ENCODE data around the gene KCNMB2. TPM values are rescaled to one million over a fixed set of nuclear protein-coding genes. Genes with fewer than 3 reads are reported as not detected.

The KCNMB2 gene
- total and polyA plus RNA-seq, 2 donors (not counting 1 experiment from before 2014, with no cell fraction given) = 0.17 TPM; not detected in 1

- DNase-seq (ENCODE audit: low read depth in 2 of 2) = no peak
- H2AFZ ChIP-seq (ENCODE audit: low read length) = no peak overlapping the region
- TF ChIP-seq CTCF (conservative IDR thresholded peaks at IDR 0.05 in 1 of 2, IDR thresholded peaks at IDR 0.05 in 1 of 2; ENCODE audit: low read depth in 1 of 2, low read length in 2 of 2) = no peak
- TF ChIP-seq EZH2 (IDR thresholded peaks at IDR 0.05; ENCODE audit: low read length, missing control alignments) = no peak
- no peak overlapping the region for H3K4me2 ChIP-seq (ENCODE audit: extremely low read depth, insufficient read depth, low read length)
- no peak overlapping the region for H3K27ac ChIP-seq (ENCODE audit: insufficient read depth, low read length)
- H3K36me3 ChIP-seq (ENCODE audit: control insufficient read depth, insufficient read depth, low read length) = no peaks in the 10 kb centered on the region
- H3K9me3 ChIP-seq (ENCODE audit: control insufficient read depth, insufficient read depth, low read depth, low read length) = no peaks in the 10 kb centered on the region
- no peaks in the 10 kb centered on the region for H3K4me1 ChIP-seq (ENCODE audit: control insufficient read depth, extremely low read depth, insufficient read depth, low read length)
- H3K79me2 ChIP-seq (ENCODE audit: control insufficient read depth, insufficient read depth, low read length) = no peaks in the 10 kb centered on the region
- no peak overlapping the region for H3K4me3 ChIP-seq (replicated peaks in 1 of 4; ENCODE audit: control extremely low read depth in 1 of 4, insufficient read depth in 1 of 4, low read depth in 3 of 4, low read length in 4 of 4)
- H3K27me3 ChIP-seq (ENCODE audit: control insufficient read depth, insufficient read depth, low read length) = no peaks in the 10 kb centered on the region
- no peaks in the 10 kb centered on the region for H4K20me1 ChIP-seq (ENCODE audit: control insufficient read depth, extremely low read depth, insufficient read depth, low read length)
- no peak overlapping the region for H3K9ac ChIP-seq (ENCODE audit: insufficient read depth, low read length)
These were observed 218.7 kb downstream of the KCNMB2 start for GRCh38 chr3:178754852-178755510.

- H3K9me3 ChIP-seq (ENCODE audit: control insufficient read depth, insufficient read depth, low read depth, low read length) = no peaks in the 10 kb centered on the region
- H3K4me2 ChIP-seq (ENCODE audit: extremely low read depth, insufficient read depth, low read length) = no peak overlapping the region
- H3K4me3 ChIP-seq (replicated peaks in 1 of 4; ENCODE audit: control extremely low read depth in 1 of 4, insufficient read depth in 1 of 4, low read depth in 3 of 4, low read length in 4 of 4) = no peak overlapping the region
- TF ChIP-seq EZH2 (IDR thresholded peaks at IDR 0.05; ENCODE audit: low read length, missing control alignments) (no peak), CTCF (conservative IDR thresholded peaks at IDR 0.05 in 1 of 2, IDR thresholded peaks at IDR 0.05 in 1 of 2; ENCODE audit: low read depth in 1 of 2, low read length in 2 of 2) (no peak)
- no peaks in the 10 kb centered on the region for H4K20me1 ChIP-seq (ENCODE audit: control insufficient read depth, extremely low read depth, insufficient read depth, low read length)
- H2AFZ ChIP-seq (ENCODE audit: low read length) = no peak overlapping the region
- no peak for DNase-seq (ENCODE audit: low read depth in 2 of 2)
- no peaks in the 10 kb centered on the region for H3K79me2 ChIP-seq (ENCODE audit: control insufficient read depth, insufficient read depth, low read length)
- H3K27me3 ChIP-seq (ENCODE audit: control insufficient read depth, insufficient read depth, low read length) = no peaks in the 10 kb centered on the region
- H3K4me1 ChIP-seq (ENCODE audit: control insufficient read depth, extremely low read depth, insufficient read depth, low read length) = no peaks in the 10 kb centered on the region
- H3K36me3 ChIP-seq (ENCODE audit: control insufficient read depth, insufficient read depth, low read length) = no peaks in the 10 kb centered on the region
- H3K9ac ChIP-seq (ENCODE audit: insufficient read depth, low read length) = no peak overlapping the region
- no peak overlapping the region for H3K27ac ChIP-seq (ENCODE audit: insufficient read depth, low read length)
These were observed 224.8 kb downstream of the KCNMB2 start for GRCh38 chr3:178761024-178761423.

GRCh38 chr3:178761461-178761860 lies 225.2 kb downstream of the KCNMB2 start:
- no peaks in the 10 kb centered on the region for H4K20me1 ChIP-seq (ENCODE audit: control insufficient read depth, extremely low read depth, insufficient read depth, low read length)
- no peak overlapping the region for H3K4me3 ChIP-seq (replicated peaks in 1 of 4; ENCODE audit: control extremely low read depth in 1 of 4, insufficient read depth in 1 of 4, low read depth in 3 of 4, low read length in 4 of 4)
- TF ChIP-seq CTCF (conservative IDR thresholded peaks at IDR 0.05 in 1 of 2, IDR thresholded peaks at IDR 0.05 in 1 of 2; ENCODE audit: low read depth in 1 of 2, low read length in 2 of 2) (no peak), EZH2 (IDR thresholded peaks at IDR 0.05; ENCODE audit: low read length, missing control alignments) (no peak)
- no peak overlapping the region for H2AFZ ChIP-seq (ENCODE audit: low read length)
- no peak overlapping the region for H3K9ac ChIP-seq (ENCODE audit: insufficient read depth, low read length)
- no peaks in the 10 kb centered on the region for H3K36me3 ChIP-seq (ENCODE audit: control insufficient read depth, insufficient read depth, low read length)
- no peaks in the 10 kb centered on the region for H3K79me2 ChIP-seq (ENCODE audit: control insufficient read depth, insufficient read depth, low read length)
- DNase-seq (ENCODE audit: low read depth in 2 of 2) = no peak
- H3K9me3 ChIP-seq (ENCODE audit: control insufficient read depth, insufficient read depth, low read depth, low read length) = no peaks in the 10 kb centered on the region
- H3K27me3 ChIP-seq (ENCODE audit: control insufficient read depth, insufficient read depth, low read length) = no peaks in the 10 kb centered on the region
- H3K4me1 ChIP-seq (ENCODE audit: control insufficient read depth, extremely low read depth, insufficient read depth, low read length) = no peaks in the 10 kb centered on the region
- H3K27ac ChIP-seq (ENCODE audit: insufficient read depth, low read length) = no peak overlapping the region
- H3K4me2 ChIP-seq (ENCODE audit: extremely low read depth, insufficient read depth, low read length) = no peak overlapping the region

All from fibroblast of lung (primary cell).